Panc1 (cell line): Measurements from ENCODE around the gene IDH2.

Source experiments
- CTCF ChIP-seq: fragments of 450-650 bp; IDR thresholded peaks from 2 replicates; pipeline ENCODE4 v1.5.1; 2017; ENCODE audit warnings: mild to moderate bottlenecking
- POLR2AphosphoS5 ChIP-seq: IDR thresholded peaks from 2 replicates; pipeline ENCODE4 v1.6.1; 2012; ENCODE audit warnings: mild to moderate bottlenecking, low read depth, low read length, moderate library complexity
- SIN3A ChIP-seq: IDR thresholded peaks from 2 replicates; pipeline ENCODE4 v1.6.1; 2012; ENCODE audit warnings: low read depth, mild to moderate bottlenecking, low read length, moderate library complexity, borderline replicate concordance; ENCODE audit not compliant: insufficient read depth
- TCF7L2 ChIP-seq: IDR thresholded peaks from 2 replicates; pipeline ENCODE4 v1.6.1; 2011; ENCODE audit warnings: mild to moderate bottlenecking, low read depth, low read length, inconsistent platforms

- TF ChIP-seq CTCF (no peak), POLR2AphosphoS5 (no peak), SIN3A (no peak), TCF7L2 (no peak)
Measured at GRCh38 chr15:90043530-90044010, 58.7 kb downstream of the IDH2 start.
